ENCODE results near the gene GPATCH8.

GRCh38 chr17:44352828-44353671 is 150.2 kb downstream of the GPATCH8 start:
- TF ChIP-seq CTCF (IDR thresholded peaks at IDR 0.05) (no peak), POLR2A (IDR thresholded peaks at IDR 0.05) (no peak)

Data from body of pancreas (tissue), 4 donors.